Liver (tissue), 9 donors: ENCODE measurements around the gene DHDH. TPM values are rescaled to one million over a fixed set of nuclear protein-coding genes. Genes with fewer than 3 reads are reported as not detected.

Experiments used
- DNase-seq: peaks from one replicate; pipeline ENCODE4 v3.0.0-alpha.2; 2017; ENCODE audit warnings: low spot score
- H3K27ac ChIP-seq, 2 donors: one replicate each; pipeline ENCODE4 v1.7.0; 2013; ENCODE audit warnings: inconsistent platforms in 2 of 2, low read length in 2 of 2, control low read depth in 1 of 2, low read depth in 1 of 2, mild to moderate bottlenecking in 1 of 2
- H3K27me3 ChIP-seq, 4 donors: one replicate each; pipeline versions ENCODE4 v1.6.1 to v1.7.0; 2013; ENCODE audit warnings: low read length in 3 of 4, inconsistent platforms in 1 of 4, mild to moderate bottlenecking in 1 of 4, moderate library complexity in 1 of 4; ENCODE audit not compliant: control insufficient read depth in 4 of 4, insufficient read depth in 4 of 4
- H3K36me3 ChIP-seq, 4 donors: one replicate each; pipeline versions ENCODE4 v1.6.1 to v1.7.0; 2013; ENCODE audit warnings: low read length in 3 of 4, mild to moderate bottlenecking in 3 of 4, low read depth in 1 of 4, moderate library complexity in 1 of 4; ENCODE audit not compliant: control insufficient read depth in 4 of 4, insufficient read depth in 3 of 4
- H3K4me1 ChIP-seq, 4 donors: one replicate each; pipeline versions ENCODE4 v1.6.1 to v1.7.0; 2013; ENCODE audit warnings: low read length in 3 of 4, mild to moderate bottlenecking in 3 of 4, moderate library complexity in 1 of 4; ENCODE audit not compliant: control insufficient read depth in 4 of 4, insufficient read depth in 4 of 4
- H3K4me3 ChIP-seq, 3 donors: one replicate each; pipeline versions ENCODE4 v1.6.1 to v1.7.0; 2013; ENCODE audit warnings: low read length in 3 of 3, control low read depth in 1 of 3, low read depth in 1 of 3, mild to moderate bottlenecking in 1 of 3
- H3K9ac ChIP-seq, 2 donors: one replicate each; pipeline ENCODE4 v1.7.0; 2013; ENCODE audit warnings: low read length in 2 of 2, mild to moderate bottlenecking in 2 of 2, moderate library complexity in 2 of 2, control low read depth in 1 of 2, low read depth in 1 of 2
- H3K9me3 ChIP-seq, 4 donors: one replicate each; pipeline versions ENCODE4 v1.6.1 to v1.7.0; 2013; ENCODE audit warnings: low read length in 3 of 4; ENCODE audit not compliant: control insufficient read depth in 4 of 4
- ATF3 ChIP-seq: IDR thresholded peaks from 2 replicates; pipeline ENCODE4 v1.6.1; 2016; ENCODE audit warnings: antibody characterized with exemption
- EGR1 ChIP-seq, 2 donors: IDR thresholded peaks; 2 replicates each; pipeline ENCODE4 v1.6.1; 2016 to 2018; ENCODE audit warnings: antibody characterized with exemption in 2 of 2, low read depth in 2 of 2
- FOXA1 ChIP-seq: IDR thresholded peaks from 2 replicates; pipeline ENCODE4 v1.6.1; 2016; ENCODE audit warnings: antibody characterized with exemption
- FOXA2 ChIP-seq: IDR thresholded peaks from 2 replicates; pipeline ENCODE4 v1.6.1; 2016; ENCODE audit warnings: antibody characterized with exemption
- GABPA ChIP-seq, 2 donors: IDR thresholded peaks in 1 of 2; conservative IDR thresholded peaks in 1 of 2; 2 replicates each; pipeline ENCODE4 v1.6.1; 2016; ENCODE audit warnings: antibody characterized with exemption in 2 of 2, mild to moderate bottlenecking in 1 of 2, moderate library complexity in 1 of 2
- HNF4A ChIP-seq, 2 donors: conservative IDR thresholded peaks; 2 replicates each; pipeline ENCODE4 v1.6.1; 2016; ENCODE audit warnings: antibody characterized with exemption in 2 of 2, mild to moderate bottlenecking in 2 of 2
- HNF4G ChIP-seq: IDR thresholded peaks from 2 replicates; pipeline ENCODE4 v1.6.1; 2016; ENCODE audit warnings: antibody characterized with exemption
- JUND ChIP-seq, 2 donors: IDR thresholded peaks; 2 replicates each; pipeline ENCODE4 v1.6.1; 2016; ENCODE audit warnings: antibody characterized with exemption in 2 of 2
- NR2F2 ChIP-seq: IDR thresholded peaks from 2 replicates; pipeline ENCODE4 v1.6.1; 2016; ENCODE audit warnings: antibody characterized with exemption
- RAD21 ChIP-seq, 2 donors: IDR thresholded peaks; 2 replicates each; pipeline ENCODE4 v1.6.1; 2016; ENCODE audit warnings: antibody characterized with exemption in 2 of 2, mild to moderate bottlenecking in 2 of 2
- REST ChIP-seq: IDR thresholded peaks from 2 replicates; pipeline ENCODE4 v1.6.1; 2016; ENCODE audit warnings: antibody characterized with exemption, mild to moderate bottlenecking
- RXRA ChIP-seq, 2 donors: IDR thresholded peaks; 2 replicates each; pipeline ENCODE4 v1.6.1; 2017 to 2018; ENCODE audit warnings: antibody characterized with exemption in 2 of 2, mild to moderate bottlenecking in 1 of 2
- SP1 ChIP-seq: IDR thresholded peaks from 2 replicates; pipeline ENCODE4 v1.6.1; 2018; ENCODE audit warnings: antibody characterized with exemption, mild to moderate bottlenecking
- TAF1 ChIP-seq: conservative IDR thresholded peaks from 2 replicates; pipeline ENCODE4 v1.6.1; 2016; ENCODE audit warnings: antibody characterized with exemption, mild to moderate bottlenecking
- YY1 ChIP-seq: IDR thresholded peaks from 2 replicates; pipeline ENCODE4 v1.6.1; 2016; ENCODE audit warnings: antibody characterized with exemption, mild to moderate bottlenecking
- WGBS: extraction: QIAGEN DNeasy Blood & Tissue Kit; methylation state at CpG from one replicate; pipeline ENCODE4 v1.1.7; 2013; 5-methylcytosine and 5-hydroxymethylcytosine counted together
- polyA plus RNA-seq, 2 donors: library from polyadenylated mRNA; stranded (reverse) in 1 of 2; unstranded in 1 of 2; fragments of 200-250 nt in 1 of 2; fragments of >200 nt in 1 of 2; fragmentation: Nextera tagmentation in 1 of 2; extraction: Ambion mirVana in 1 of 2; gene quantifications; one replicate each; pipeline versions ENCODE4 v1.2.1 to v1.2.3, GENCODE V29; 2013 to 2015
- total RNA-seq, 2 donors: library from RNA; depleted of rRNA; stranded (reverse); fragments of >200 nt; gene quantifications; one replicate each; pipeline ENCODE4 v1.2.3, GENCODE V29; 2014
- TF ChIP-seq, protein P1 (sequence below): IDR thresholded peaks from 2 replicates; pipeline ENCODE4 v1.6.1; 2016; ENCODE audit warnings: antibody characterized with exemption
- TF ChIP-seq, protein P2 (sequence below): IDR thresholded peaks from 2 replicates; pipeline ENCODE4 v1.6.1; 2016; ENCODE audit warnings: antibody characterized with exemption
- TF ChIP-seq, protein P3 (sequence below): fragments of 150-350 bp; IDR thresholded peaks from 2 replicates; pipeline ENCODE4 v1.5.1; 2017; ENCODE audit warnings: improper control_type of control experiment, low read depth, low read length; ENCODE audit not compliant: missing input control
- donor health status: healthy.
- donor health status: healthy.
- donor health status: healthy.
- donor health status: healthy.
- donor health status: healthy.

Gene DHDH
- total and polyA plus RNA-seq, 4 donors = 0.16 to 1.3 TPM; not detected in 2

GRCh38 chr19:48899781-48900476 is 33.6 kb upstream of the DHDH start, which contains the start of gene NUCB1:
TSS of gene NUCB1 (plus strand) at chr19:48900312. CDS start at chr19:48900797, 485 bp downstream.
- peak within 1 kb of the TSS; percentile 79 to 90 for H3K9ac ChIP-seq
- peak within 1 kb of the TSS; percentile 66 to 92 (median 69) for H3K4me3 ChIP-seq
- peaks cover 3 to 20% (median 11%) of the 10 kb centered on the region in 4 donors for H3K4me1 ChIP-seq
- H3K9me3 ChIP-seq = no peaks in the 10 kb centered on the region
- WGBS = 7% methylated on average over 34 of the region's 34 CpGs
- peak within 1 kb of the TSS; percentile 74 to 77 for H3K27ac ChIP-seq
- DNase-seq = peak; percentile 100
- TF ChIP-seq RAD21 (IDR thresholded peaks at IDR 0.05) (peak; percentile 69 to 74), YY1 (peak; percentile 94), SP1 (peak; percentile 94), GABPA (IDR thresholded peaks at IDR 0.05 in 1 of 2, conservative IDR thresholded peaks at IDR 0.05 in 1 of 2) (peak; percentile 32 to 87), FOXA2 (peak; percentile 25), HNF4A (conservative IDR thresholded peaks at IDR 0.05) (peak; percentile 45 to 57), JUND (IDR thresholded peaks at IDR 0.05) (peak in 1 of 2 donors; percentile 56), RXRA (IDR thresholded peaks at IDR 0.05) (peak; percentile 87 to 88), EGR1 (IDR thresholded peaks at IDR 0.05; ENCODE audit: low read depth in 2 of 2) (peak; percentile 17 to 52), FOXA1 (no peak), HNF4G (no peak), ATF3 (peak; percentile 41), NR2F2 (peak; percentile 95), TAF1 (no peak), REST (peak; percentile 92)
- TF ChIP-seq, protein P1, sequence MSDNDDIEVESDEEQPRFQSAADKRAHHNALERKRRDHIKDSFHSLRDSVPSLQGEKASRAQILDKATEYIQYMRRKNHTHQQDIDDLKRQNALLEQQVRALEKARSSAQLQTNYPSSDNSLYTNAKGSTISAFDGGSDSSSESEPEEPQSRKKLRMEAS = peak; percentile 87
- TF ChIP-seq, protein P2, sequence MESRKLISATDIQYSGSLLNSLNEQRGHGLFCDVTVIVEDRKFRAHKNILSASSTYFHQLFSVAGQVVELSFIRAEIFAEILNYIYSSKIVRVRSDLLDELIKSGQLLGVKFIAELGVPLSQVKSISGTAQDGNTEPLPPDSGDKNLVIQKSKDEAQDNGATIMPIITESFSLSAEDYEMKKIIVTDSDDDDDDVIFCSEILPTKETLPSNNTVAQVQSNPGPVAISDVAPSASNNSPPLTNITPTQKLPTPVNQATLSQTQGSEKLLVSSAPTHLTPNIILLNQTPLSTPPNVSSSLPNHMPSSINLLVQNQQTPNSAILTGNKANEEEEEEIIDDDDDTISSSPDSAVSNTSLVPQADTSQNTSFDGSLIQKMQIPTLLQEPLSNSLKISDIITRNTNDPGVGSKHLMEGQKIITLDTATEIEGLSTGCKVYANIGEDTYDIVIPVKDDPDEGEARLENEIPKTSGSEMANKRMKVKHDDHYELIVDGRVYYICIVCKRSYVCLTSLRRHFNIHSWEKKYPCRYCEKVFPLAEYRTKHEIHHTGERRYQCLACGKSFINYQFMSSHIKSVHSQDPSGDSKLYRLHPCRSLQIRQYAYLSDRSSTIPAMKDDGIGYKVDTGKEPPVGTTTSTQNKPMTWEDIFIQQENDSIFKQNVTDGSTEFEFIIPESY = peak; percentile 79
- TF ChIP-seq, protein P3, sequence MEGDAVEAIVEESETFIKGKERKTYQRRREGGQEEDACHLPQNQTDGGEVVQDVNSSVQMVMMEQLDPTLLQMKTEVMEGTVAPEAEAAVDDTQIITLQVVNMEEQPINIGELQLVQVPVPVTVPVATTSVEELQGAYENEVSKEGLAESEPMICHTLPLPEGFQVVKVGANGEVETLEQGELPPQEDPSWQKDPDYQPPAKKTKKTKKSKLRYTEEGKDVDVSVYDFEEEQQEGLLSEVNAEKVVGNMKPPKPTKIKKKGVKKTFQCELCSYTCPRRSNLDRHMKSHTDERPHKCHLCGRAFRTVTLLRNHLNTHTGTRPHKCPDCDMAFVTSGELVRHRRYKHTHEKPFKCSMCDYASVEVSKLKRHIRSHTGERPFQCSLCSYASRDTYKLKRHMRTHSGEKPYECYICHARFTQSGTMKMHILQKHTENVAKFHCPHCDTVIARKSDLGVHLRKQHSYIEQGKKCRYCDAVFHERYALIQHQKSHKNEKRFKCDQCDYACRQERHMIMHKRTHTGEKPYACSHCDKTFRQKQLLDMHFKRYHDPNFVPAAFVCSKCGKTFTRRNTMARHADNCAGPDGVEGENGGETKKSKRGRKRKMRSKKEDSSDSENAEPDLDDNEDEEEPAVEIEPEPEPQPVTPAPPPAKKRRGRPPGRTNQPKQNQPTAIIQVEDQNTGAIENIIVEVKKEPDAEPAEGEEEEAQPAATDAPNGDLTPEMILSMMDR = peak; percentile 55
- H3K27me3 ChIP-seq = no peaks in the 10 kb centered on the region
- peaks cover 0 to 7% (median 4%) of the 10 kb centered on the region in 4 donors for H3K36me3 ChIP-seq
